Ishikawa (cell line): ENCODE measurements around the gene PDIA5.

Experiments used
- CREB1 ChIP-seq: IDR thresholded peaks from 2 replicates; pipeline ENCODE4 v1.6.1; 2012; ENCODE audit warnings: low read depth
- EGR1 ChIP-seq: IDR thresholded peaks from 2 replicates; pipeline ENCODE4 v1.6.1; 2012
- EP300 ChIP-seq: IDR thresholded peaks from 2 replicates; pipeline ENCODE4 v1.6.1; 2012; ENCODE audit warnings: borderline replicate concordance
- NFIC ChIP-seq: IDR thresholded peaks from 2 replicates; pipeline ENCODE4 v1.6.1; 2012
- RAD21 ChIP-seq: IDR thresholded peaks from 2 replicates; pipeline ENCODE4 v1.6.1; 2012; ENCODE audit warnings: low read depth
- TAF1 ChIP-seq: IDR thresholded peaks from 2 replicates; pipeline ENCODE4 v1.6.1; 2012; ENCODE audit warnings: low read depth, mild to moderate bottlenecking
- YY1 ChIP-seq: IDR thresholded peaks from 2 replicates; pipeline ENCODE4 v1.6.1; 2012; ENCODE audit warnings: low read depth
- ZBTB7A ChIP-seq: IDR thresholded peaks from 2 replicates; pipeline ENCODE4 v1.6.1; 2012; ENCODE audit warnings: low read depth
- TF ChIP-seq, protein P1 (sequence below): IDR thresholded peaks from 2 replicates; pipeline ENCODE4 v1.6.1; 2012
- TF ChIP-seq, protein P2 (sequence below): IDR thresholded peaks from 2 replicates; pipeline ENCODE4 v1.6.1; 2012
- TF ChIP-seq, protein P3 (sequence below): IDR thresholded peaks from 2 replicates; pipeline ENCODE4 v1.6.1; 2012; ENCODE audit warnings: low read depth, mild to moderate bottlenecking

DNA sequence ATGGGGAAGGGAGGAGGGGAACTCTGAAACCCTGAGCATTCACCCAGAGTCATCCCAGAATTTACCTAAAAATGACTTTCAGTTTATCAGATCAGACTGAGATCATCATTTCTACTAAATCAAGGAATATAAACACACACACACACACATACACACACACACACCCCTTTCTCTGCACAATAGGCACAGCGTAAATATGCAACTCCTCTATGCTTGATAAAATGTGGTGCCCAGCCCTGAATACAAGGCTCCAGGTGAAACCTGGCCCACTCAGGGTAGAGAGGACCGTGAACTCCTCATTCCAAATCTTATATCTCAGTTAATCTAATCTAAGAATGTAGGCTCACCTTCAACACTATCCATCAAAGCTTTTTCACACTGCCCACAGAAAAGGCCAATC lies 103.1 kb downstream of the PDIA5 start:
- no peak for TF ChIP-seq EP300
- TF ChIP-seq NFIC, result no peak
- no peak for TF ChIP-seq ZBTB7A
- no peak for TF ChIP-seq RAD21
- no peak for TF ChIP-seq EGR1
- no peak for TF ChIP-seq TAF1
- TF ChIP-seq CREB1, result no peak
- TF ChIP-seq, protein P1, sequence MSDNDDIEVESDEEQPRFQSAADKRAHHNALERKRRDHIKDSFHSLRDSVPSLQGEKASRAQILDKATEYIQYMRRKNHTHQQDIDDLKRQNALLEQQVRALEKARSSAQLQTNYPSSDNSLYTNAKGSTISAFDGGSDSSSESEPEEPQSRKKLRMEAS, result no peak
- TF ChIP-seq, protein P2, sequence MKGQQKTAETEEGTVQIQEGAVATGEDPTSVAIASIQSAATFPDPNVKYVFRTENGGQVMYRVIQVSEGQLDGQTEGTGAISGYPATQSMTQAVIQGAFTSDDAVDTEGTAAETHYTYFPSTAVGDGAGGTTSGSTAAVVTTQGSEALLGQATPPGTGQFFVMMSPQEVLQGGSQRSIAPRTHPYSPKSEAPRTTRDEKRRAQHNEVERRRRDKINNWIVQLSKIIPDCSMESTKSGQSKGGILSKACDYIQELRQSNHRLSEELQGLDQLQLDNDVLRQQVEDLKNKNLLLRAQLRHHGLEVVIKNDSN, result no peak
- TF ChIP-seq, protein P3, sequence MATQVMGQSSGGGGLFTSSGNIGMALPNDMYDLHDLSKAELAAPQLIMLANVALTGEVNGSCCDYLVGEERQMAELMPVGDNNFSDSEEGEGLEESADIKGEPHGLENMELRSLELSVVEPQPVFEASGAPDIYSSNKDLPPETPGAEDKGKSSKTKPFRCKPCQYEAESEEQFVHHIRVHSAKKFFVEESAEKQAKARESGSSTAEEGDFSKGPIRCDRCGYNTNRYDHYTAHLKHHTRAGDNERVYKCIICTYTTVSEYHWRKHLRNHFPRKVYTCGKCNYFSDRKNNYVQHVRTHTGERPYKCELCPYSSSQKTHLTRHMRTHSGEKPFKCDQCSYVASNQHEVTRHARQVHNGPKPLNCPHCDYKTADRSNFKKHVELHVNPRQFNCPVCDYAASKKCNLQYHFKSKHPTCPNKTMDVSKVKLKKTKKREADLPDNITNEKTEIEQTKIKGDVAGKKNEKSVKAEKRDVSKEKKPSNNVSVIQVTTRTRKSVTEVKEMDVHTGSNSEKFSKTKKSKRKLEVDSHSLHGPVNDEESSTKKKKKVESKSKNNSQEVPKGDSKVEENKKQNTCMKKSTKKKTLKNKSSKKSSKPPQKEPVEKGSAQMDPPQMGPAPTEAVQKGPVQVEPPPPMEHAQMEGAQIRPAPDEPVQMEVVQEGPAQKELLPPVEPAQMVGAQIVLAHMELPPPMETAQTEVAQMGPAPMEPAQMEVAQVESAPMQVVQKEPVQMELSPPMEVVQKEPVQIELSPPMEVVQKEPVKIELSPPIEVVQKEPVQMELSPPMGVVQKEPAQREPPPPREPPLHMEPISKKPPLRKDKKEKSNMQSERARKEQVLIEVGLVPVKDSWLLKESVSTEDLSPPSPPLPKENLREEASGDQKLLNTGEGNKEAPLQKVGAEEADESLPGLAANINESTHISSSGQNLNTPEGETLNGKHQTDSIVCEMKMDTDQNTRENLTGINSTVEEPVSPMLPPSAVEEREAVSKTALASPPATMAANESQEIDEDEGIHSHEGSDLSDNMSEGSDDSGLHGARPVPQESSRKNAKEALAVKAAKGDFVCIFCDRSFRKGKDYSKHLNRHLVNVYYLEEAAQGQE, result no peak
- TF ChIP-seq YY1, result no peak
